Aorta (tissue), 5 donors: ENCODE results near the gene MET. TPM values are rescaled to one million over a fixed set of nuclear protein-coding genes. Genes with fewer than 3 reads are reported as not detected.
A peak's percentile ranks its signal among the peaks of the same experiment; 100 is the strongest.
"Not testable (repeated sequence)": the region's sequence is repeated elsewhere in the genome, so short reads cannot be mapped to it uniquely, and the experiment has no call there.

ENCODE experiments used
- ATAC-seq: fragments of 200-7000 bp; cut with Tn5 transposase; one replicate; pipeline ENCODE4 v1.9.1; 2022; ENCODE audit warnings: moderate library complexity; ENCODE audit not compliant: low FRiP score
- DNase-seq, 2 donors: peaks; one replicate each; pipeline ENCODE4 v3.0.0-alpha.2; 2020
- H3K27ac ChIP-seq, 2 donors: one replicate each; pipeline ENCODE4 v1.5.1; 2013; ENCODE audit warnings: low read length in 2 of 2, mild to moderate bottlenecking in 2 of 2, moderate library complexity in 2 of 2, control low read depth in 1 of 2, inconsistent platforms in 1 of 2, low read depth in 1 of 2
- H3K27me3 ChIP-seq, 2 donors: one replicate each; pipeline ENCODE4 v1.6.1; 2013; ENCODE audit warnings: control low read depth in 1 of 2, low read length in 1 of 2, mild to moderate bottlenecking in 1 of 2, moderate library complexity in 1 of 2; ENCODE audit not compliant: insufficient read depth in 2 of 2, control insufficient read depth in 1 of 2
- H3K36me3 ChIP-seq, 2 donors: one replicate each; pipeline ENCODE4 v1.6.1; 2013; ENCODE audit warnings: control low read depth in 1 of 2, low read length in 1 of 2, mild to moderate bottlenecking in 1 of 2; ENCODE audit not compliant: insufficient read depth in 2 of 2, control insufficient read depth in 1 of 2
- H3K4me1 ChIP-seq, 2 donors: one replicate each; pipeline ENCODE4 v1.6.1; 2013; ENCODE audit warnings: low read length in 2 of 2, control low read depth in 1 of 2, mild to moderate bottlenecking in 1 of 2, moderate library complexity in 1 of 2; ENCODE audit not compliant: insufficient read depth in 2 of 2, control insufficient read depth in 1 of 2
- H3K4me3 ChIP-seq, 2 donors: one replicate each; pipeline ENCODE4 v1.5.1; 2013; ENCODE audit warnings: low read length in 2 of 2, control low read depth in 1 of 2, mild to moderate bottlenecking in 1 of 2
- H3K9me3 ChIP-seq: one replicate; pipeline ENCODE4 v1.6.1; 2013; ENCODE audit warnings: mild to moderate bottlenecking, low read length; ENCODE audit not compliant: control insufficient read depth
- WGBS, 2 donors: extraction: QIAGEN DNeasy Blood & Tissue Kit; methylation state at CpG; one replicate each; pipeline ENCODE4 v1.1.7; 2013; 5-methylcytosine and 5-hydroxymethylcytosine counted together
- intact Hi-C, 2 donors: fragments of 100-400 bp; cut with DNase I; formaldehyde crosslinking; loops; one replicate each; pipeline versions ENCODE4 v1.14.2 to v1.15.0; 2022
- polyA plus RNA-seq, 2 donors: library from polyadenylated mRNA; stranded (reverse); fragments of 200-250 nt; gene quantifications; one replicate each; pipeline ENCODE4 v1.2.3, GENCODE V29; 2013
- total RNA-seq, 2 donors: library from RNA; stranded (reverse); fragmentation: NEBNext Ultra II Directional; extraction: Animal tissue kit (Norgen Biotek cat#: 25700); gene quantifications; one replicate each; pipeline ENCODE4 v1.2.1, GENCODE V29; 2021
- donor health status: healthy with polysubstance abuse.
- donor health status: Bipolar disorder and iron deficiency.
- donor health status: DM: no; HTN: no; CAD: no.
- donor health status: DM: no; HTN: no; CAD: no.
- donor health status: DM: yes; HTN: yes; CAD: no.

MET gene
- total and polyA plus RNA-seq, 4 donors: 0.79 to 24.6 (median 9.3) TPM

DNA sequence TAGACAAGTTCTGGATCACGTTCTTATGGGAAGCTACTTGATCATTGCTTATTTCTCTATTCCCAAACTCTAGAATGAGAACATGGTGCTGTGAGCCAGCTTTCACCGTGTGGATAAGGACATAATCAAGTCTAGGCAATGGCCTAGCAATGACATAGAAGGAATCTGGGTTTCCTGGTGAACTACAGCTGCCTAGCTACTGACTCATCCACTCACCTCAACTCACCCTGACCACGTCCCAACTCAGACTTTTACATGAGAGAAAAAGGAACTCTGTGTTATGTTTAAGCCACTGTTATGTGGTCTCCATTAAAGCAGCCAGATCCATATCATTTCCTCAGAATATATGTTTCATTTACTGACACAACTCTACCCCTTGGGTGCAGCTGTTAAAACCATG is 18.8 kb upstream of the MET start:
- Histone ChIP-seq H3K4me1 (peaks cover 0 to 2% of the 10 kb centered on the region in 2 donors), H3K36me3 (no peaks in the 10 kb centered on the region), H3K9me3 (peaks cover 1% of the 10 kb centered on the region), H3K27ac (peak overlapping the region in 1 of 2 donors; percentile 33), H3K4me3 (no peak overlapping the region), H3K27me3 (no peaks in the 10 kb centered on the region)
- DNase-seq (no peak), ATAC-seq (peak; percentile 64)
- intact Hi-C loops: no loop called here
- WGBS, 2 donors: 28 to 29% methylated on average over 3 of the region's 3 CpGs

DNA sequence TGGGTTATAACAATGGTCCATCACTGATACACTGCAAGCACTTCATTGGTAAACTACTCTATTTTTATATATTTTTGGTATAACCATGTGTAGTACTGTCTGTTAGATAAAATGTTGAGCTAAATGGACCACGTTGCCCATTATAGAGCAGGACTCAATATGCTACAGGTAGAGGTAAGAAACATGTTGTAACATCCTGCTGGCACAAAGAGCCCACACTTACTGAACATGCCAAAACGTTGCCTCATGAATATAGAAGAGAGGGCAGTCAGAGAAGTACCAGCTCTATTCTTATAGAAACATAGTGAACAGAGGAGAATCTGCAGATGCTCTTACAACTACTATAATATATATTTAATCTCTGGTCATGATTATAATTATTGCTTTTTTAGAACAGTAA is 18.4 kb upstream of the MET start:
- ATAC-seq: no peak
- no peaks in the 10 kb centered on the region for H3K27me3 ChIP-seq
- no peak overlapping the region for H3K27ac ChIP-seq
- intact Hi-C loops: no loop called here
- no peak for DNase-seq
- no peak overlapping the region for H3K4me3 ChIP-seq
- WGBS, 2 donors: 60 to 64% methylated on average over 2 of the region's 2 CpGs
- H3K9me3 ChIP-seq: peaks cover 1% of the 10 kb centered on the region
- peaks cover 0 to 2% of the 10 kb centered on the region in 2 donors for H3K4me1 ChIP-seq
- no peaks in the 10 kb centered on the region for H3K36me3 ChIP-seq

DNA sequence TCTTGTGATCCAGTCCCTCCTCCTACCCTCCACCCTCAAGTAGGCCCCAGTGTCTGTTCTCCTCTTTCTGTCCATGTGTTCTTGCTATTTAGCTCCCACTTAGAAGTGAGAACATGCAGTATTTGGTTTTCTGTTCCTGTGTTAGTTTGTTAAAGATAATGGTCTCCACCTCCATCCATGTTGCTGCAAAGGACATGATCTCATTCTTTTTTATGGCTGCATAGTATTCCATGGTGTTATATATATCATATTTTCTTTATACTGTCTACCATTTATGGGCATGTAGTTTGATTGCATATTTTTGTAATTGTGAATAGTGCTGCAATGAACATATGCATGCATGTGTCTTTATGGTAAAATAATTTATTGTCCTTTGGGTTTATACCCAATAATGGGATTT is 12.7 kb upstream of the MET start:
- intact Hi-C loops, H3K4me1 ChIP-seq, H3K27me3 ChIP-seq, ATAC-seq, H3K4me3 ChIP-seq, H3K36me3 ChIP-seq, DNase-seq, H3K9me3 ChIP-seq, H3K27ac ChIP-seq: not testable (repeated sequence)

DNA sequence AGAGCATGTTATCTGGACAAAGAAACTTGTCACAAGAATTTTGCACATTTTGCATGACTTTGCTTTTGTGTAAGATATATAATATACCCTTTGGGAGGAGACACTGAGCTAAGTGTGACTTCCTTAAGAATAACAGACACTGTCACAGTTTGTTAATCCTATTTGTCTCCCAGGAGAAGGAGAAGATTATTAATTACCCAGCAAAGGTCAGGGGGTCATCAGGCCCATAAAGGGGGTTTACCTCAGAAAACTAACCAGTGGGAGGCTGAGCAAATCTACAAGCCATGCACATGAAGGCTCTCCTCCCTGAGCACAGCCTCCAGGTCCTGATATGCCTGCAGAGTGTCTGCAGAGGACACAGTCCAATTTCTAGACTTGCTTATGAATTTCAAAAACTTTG is 10.1 kb upstream of the MET start:
- intact Hi-C loops: no loop called here
- no peak for ATAC-seq
- no peak overlapping the region for H3K4me3 ChIP-seq

DNA sequence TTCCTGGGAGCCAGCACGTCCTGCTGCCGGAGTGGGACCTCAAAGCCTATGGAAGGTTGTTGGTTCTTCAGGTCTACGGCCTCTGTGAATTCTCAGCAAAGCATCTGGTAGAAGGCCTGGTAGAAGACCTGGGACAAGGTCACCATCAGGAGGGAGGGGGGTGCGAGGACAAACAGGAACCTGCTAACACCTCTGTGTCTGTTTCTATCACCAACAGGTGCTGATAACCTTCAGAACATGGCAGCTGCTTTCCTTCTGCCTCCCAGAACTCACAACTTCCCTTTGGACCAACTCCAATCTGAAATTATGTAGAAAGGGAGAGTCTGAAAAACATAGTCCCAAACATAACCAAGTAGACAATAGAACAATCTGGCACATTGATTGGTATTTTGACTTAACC is 8.3 kb upstream of the MET start:
- H3K36me3 ChIP-seq: no peaks in the 10 kb centered on the region
- 94 to 97% methylated on average over 4 of the region's 4 CpGs for WGBS, 2 donors
- H3K9me3 ChIP-seq: no peaks in the 10 kb centered on the region
- no peak overlapping the region for H3K4me3 ChIP-seq
- no peak overlapping the region for H3K27ac ChIP-seq
- H3K4me1 ChIP-seq: no peaks in the 10 kb centered on the region
- ATAC-seq (no peak), DNase-seq (no peak)
- no peaks in the 10 kb centered on the region for H3K27me3 ChIP-seq
- intact Hi-C loops: no loop called here

More for the DNA sequence above, 10.1 kb upstream of the MET start:
- DNase-seq: no peak
- H3K27me3 ChIP-seq: no peaks in the 10 kb centered on the region
- no peaks in the 10 kb centered on the region for H3K36me3 ChIP-seq
- no peaks in the 10 kb centered on the region for H3K4me1 ChIP-seq
- H3K9me3 ChIP-seq: no peaks in the 10 kb centered on the region
- no peak overlapping the region for H3K27ac ChIP-seq

DNA sequence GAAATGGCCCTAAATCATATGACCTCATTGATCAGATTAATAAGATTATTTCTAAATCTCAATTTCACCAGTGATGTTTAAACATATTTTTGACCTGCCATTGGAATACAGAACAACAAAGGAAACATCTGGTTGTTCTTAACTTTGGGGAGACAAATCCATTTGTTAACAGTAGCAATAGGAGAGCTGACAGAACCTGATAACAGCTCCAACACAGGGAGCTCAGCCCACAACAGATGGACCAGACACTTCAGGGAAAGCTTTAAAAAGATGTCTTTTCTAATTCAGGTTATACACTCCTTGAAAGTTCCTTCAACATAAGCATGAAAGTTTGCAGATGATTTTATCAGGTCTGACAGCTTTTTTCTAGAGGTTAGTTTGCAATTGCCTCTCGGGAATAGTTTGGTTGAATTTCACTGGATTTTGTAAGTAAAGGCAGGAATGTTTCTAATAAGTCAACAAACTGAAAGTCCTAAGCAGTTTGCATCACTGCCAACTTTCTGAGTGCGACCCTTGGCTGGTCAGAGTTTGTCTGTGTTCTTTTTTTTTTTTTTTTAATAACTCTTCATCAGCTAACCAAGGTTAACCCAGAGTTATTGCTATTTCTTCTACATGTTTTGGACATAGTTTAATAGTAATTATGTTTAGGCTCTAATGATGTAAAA is 6.5 kb upstream of the MET start:
- Histone ChIP-seq H3K27ac (no peak overlapping the region), H3K9me3 (no peaks in the 10 kb centered on the region), H3K4me3 (no peak overlapping the region), H3K36me3 (no peaks in the 10 kb centered on the region), H3K4me1 (no peaks in the 10 kb centered on the region), H3K27me3 (no peaks in the 10 kb centered on the region)
- no peak for DNase-seq
- intact Hi-C loops: no loop called here
- no peak for ATAC-seq
- WGBS, 2 donors: 30 to 31% methylated on average over 2 of the region's 2 CpGs

DNA sequence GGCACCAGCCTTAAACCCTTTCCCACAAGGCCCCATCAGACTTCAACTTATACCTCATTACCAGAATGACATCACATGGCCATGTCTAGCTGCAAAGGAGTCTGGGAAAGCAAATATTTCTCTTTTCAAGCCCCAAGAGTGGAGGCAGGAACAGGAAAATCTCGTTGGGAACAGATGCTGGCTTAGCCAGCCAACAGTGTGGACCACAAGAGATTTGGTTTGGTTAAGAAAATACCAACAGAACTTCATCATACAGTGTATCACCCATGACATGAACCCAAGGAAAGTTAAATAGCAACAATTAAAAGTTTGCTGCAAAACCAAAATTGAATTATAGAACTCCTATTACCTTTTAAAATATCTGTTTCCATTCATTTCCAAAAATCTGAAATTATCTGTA is 2.2 kb upstream of the MET start:
- H3K36me3 ChIP-seq: no peaks in the 10 kb centered on the region
- 78 to 83% methylated on average over 1 of the region's 1 CpG for WGBS, 2 donors
- no peak overlapping the region for H3K27ac ChIP-seq
- no peaks in the 10 kb centered on the region for H3K4me1 ChIP-seq
- no peaks in the 10 kb centered on the region for H3K9me3 ChIP-seq
- ATAC-seq (no peak), DNase-seq (no peak)
- H3K27me3 ChIP-seq: no peaks in the 10 kb centered on the region
- no peak overlapping the region for H3K4me3 ChIP-seq
- intact Hi-C loops: loop anchor here in 1 of 2 donors (5.0 kb wide), 1 partner anchor 138 kb away; no protein-coding TSS in a partner anchor

DNA sequence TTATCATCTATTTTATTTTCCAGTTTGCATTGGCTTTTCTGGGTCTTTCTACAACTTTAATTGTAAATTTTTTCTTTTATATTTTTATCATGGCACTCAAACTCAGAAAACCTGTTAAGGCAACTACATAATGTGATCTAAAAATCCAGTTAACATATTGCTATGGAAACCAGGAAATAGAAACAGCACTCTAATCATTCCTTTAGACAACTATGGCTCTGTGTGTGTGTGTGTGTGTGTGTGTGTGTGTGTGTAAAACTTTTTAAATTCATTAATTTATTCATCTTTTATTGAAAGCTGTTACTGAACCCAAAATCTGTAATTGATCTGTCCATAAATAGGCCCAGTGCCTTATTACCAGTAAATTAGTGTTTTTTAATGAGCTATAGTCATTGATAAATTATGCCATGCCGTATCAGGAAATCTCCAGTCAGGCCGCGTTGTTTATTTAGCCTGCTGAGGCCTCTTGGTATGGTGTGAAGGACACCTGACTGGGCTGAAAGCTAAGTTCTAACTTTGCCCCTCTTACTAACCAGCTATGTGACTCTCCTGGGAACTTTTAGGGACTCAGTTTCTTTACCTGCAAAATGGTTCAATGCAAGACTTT is 1.5 kb upstream of the MET start:
- 87 to 89% methylated on average over 3 of the region's 3 CpGs for WGBS, 2 donors
- DNase-seq (no peak), ATAC-seq (no peak)
- Histone ChIP-seq H3K27ac (no peak overlapping the region), H3K36me3 (no peaks in the 10 kb centered on the region), H3K27me3 (no peaks in the 10 kb centered on the region), H3K4me1 (no peaks in the 10 kb centered on the region), H3K4me3 (no peak overlapping the region), H3K9me3 (no peaks in the 10 kb centered on the region)
- intact Hi-C loops: loop anchor here in 1 of 2 donors (5.0 kb wide), 1 partner anchor 137 kb away; no protein-coding TSS in a partner anchor

DNA sequence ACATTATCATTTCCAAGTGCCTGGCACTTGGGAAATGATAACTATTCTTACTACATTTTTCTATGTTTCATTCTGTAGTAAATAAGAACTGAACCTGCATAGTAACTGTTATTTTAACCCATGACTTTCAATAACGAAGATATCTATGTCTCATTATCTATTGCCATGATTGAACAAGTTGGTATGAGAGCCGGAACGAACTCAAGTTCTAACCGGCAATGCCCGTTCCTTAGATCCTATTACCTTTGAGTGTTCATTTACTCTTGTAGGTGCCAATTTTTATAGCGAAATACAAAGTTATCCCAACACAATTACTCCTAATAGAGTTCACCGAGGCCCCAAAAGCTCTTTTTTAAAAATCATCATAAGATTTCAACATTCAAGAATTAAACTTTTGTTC is 885 bp upstream of the MET start:
- H3K4me1 ChIP-seq: no peaks in the 10 kb centered on the region
- intact Hi-C loops: loop anchor here in 1 of 2 donors (5.0 kb wide), 1 partner anchor 136 kb away; no protein-coding TSS in a partner anchor
- no peak overlapping the region for H3K27ac ChIP-seq
- no peak overlapping the region for H3K4me3 ChIP-seq
- H3K27me3 ChIP-seq: no peaks in the 10 kb centered on the region
- no peak for ATAC-seq
- 86 to 87% methylated on average over 7 of the region's 7 CpGs for WGBS, 2 donors
- no peaks in the 10 kb centered on the region for H3K9me3 ChIP-seq
- DNase-seq: no peak
- no peaks in the 10 kb centered on the region for H3K36me3 ChIP-seq
